PC-9 (cell line): Measurements from ENCODE around the gene ZNF212. TPM values are rescaled to one million over a fixed set of nuclear protein-coding genes. Genes with fewer than 3 reads are reported as not detected.

Experiments
- BruUV-seq: library from RNA; stranded (reverse); fragments of 400-500 nt; replicated peaks from 2 replicates; lab custom pipeline; 2021; lab: Mats Ljungman, UMichigan
- CTCF ChIA-PET: fragments of 300-600 bp; sonication (Branson Sonifier 250); formaldehyde crosslinking; loops from one replicate; lab custom pipeline; 2022; ENCODE audit warnings: antibody characterized with exemption; lab: Charles Lee
- POLR2A ChIA-PET: fragments of 300-600 bp; sonication (Branson Sonifier 250); formaldehyde crosslinking; loops from one replicate; lab custom pipeline; 2022; ENCODE audit warnings: antibody characterized with exemption; ENCODE audit not compliant: unreplicated experiment; lab: Charles Lee
- DNase-seq, 2 experiments: peaks; one replicate each; pipeline versions ENCODE4 v3.0.0 to v3.0.0-alpha.2; 2015 to 2022; ENCODE audit warnings: mixed read lengths in 1 of 2
- H2AFZ ChIP-seq: fragments of 200-600 bp; sonication (generic); 2 replicates; pipeline ENCODE4 v1.8.1; 2017; ENCODE audit warnings: antibody characterized with exemption
- H3F3A ChIP-seq: fragments of 200-600 bp; sonication (generic); 2 replicates; pipeline ENCODE4 v1.8.1; 2017; ENCODE audit warnings: antibody characterized with exemption, mild to moderate bottlenecking, low read depth; ENCODE audit not compliant: insufficient read depth
- H3K27ac ChIP-seq: fragments of 200-600 bp; sonication (generic); 2 replicates; pipeline ENCODE4 v1.6.1; 2016; ENCODE audit warnings: mixed run types
- H3K27me3 ChIP-seq: fragments of 200-600 bp; sonication (generic); 2 replicates; pipeline ENCODE4 v1.6.1; 2016; ENCODE audit warnings: low read depth, mixed run types; ENCODE audit not compliant: insufficient read depth
- H3K36me3 ChIP-seq: fragments of 200-600 bp; sonication (generic); 2 replicates; pipeline ENCODE4 v1.6.1; 2016; ENCODE audit warnings: low read depth, mixed run types
- H3K4me1 ChIP-seq: fragments of 200-600 bp; sonication (generic); replicated peaks from 2 replicates; pipeline ENCODE4 v1.6.1; 2016; ENCODE audit warnings: mixed run types; ENCODE audit not compliant: insufficient read depth
- H3K4me2 ChIP-seq: fragments of 200-600 bp; sonication (generic); 2 replicates; pipeline ENCODE4 v1.6.1; 2017; ENCODE audit warnings: mixed run types
- H3K4me3 ChIP-seq: fragments of 200-600 bp; sonication (generic); 2 replicates; pipeline ENCODE4 v1.6.1; 2016; ENCODE audit warnings: mixed run types
- H3K79me2 ChIP-seq: fragments of 200-600 bp; sonication (generic); 2 replicates; pipeline ENCODE4 v1.6.1; 2017; ENCODE audit warnings: low read depth, mixed run types
- H3K9me2 ChIP-seq: fragments of 200-600 bp; sonication (generic); 2 replicates; pipeline ENCODE4 v1.8.1; 2017; ENCODE audit warnings: mild to moderate bottlenecking; ENCODE audit not compliant: insufficient read depth
- H3K9me3 ChIP-seq: fragments of 200-600 bp; sonication (generic); 2 replicates; pipeline ENCODE4 v1.8.1; 2016; ENCODE audit warnings: low read depth; ENCODE audit not compliant: insufficient read depth
- H4K20me1 ChIP-seq: fragments of 200-600 bp; sonication (generic); 2 replicates; pipeline ENCODE4 v1.8.1; 2017; ENCODE audit not compliant: insufficient read depth
- CTCF ChIP-seq: fragments of 200-600 bp; sonication (generic); conservative IDR thresholded peaks from 2 replicates; pipeline ENCODE4 v1.6.1; 2017; ENCODE audit warnings: mixed run types, antibody characterized with exemption, mild to moderate bottlenecking, moderate library complexity
- EZH2 ChIP-seq: fragments of 200-600 bp; sonication (generic); IDR thresholded peaks from 2 replicates; pipeline ENCODE4 v1.8.0; 2017; ENCODE audit warnings: antibody characterized with exemption, low read depth
- intact Hi-C: fragments of 100-400 bp; cut with micrococcal nuclease; formaldehyde crosslinking; loops from one replicate; pipeline ENCODE4 v1.10.0; 2022; ENCODE audit not compliant: unreplicated experiment
- total RNA-seq: library from RNA; stranded (reverse); gene quantifications from 2 replicates; pipeline ENCODE4 v1.2.3, GENCODE V29; 2021

The ZNF212 gene
- total RNA-seq, 1 experiment from 2014 or later: 16.9 TPM

- Histone ChIP-seq H3K79me2 (no peaks in the 10 kb centered on the region), H4K20me1 (no peaks in the 10 kb centered on the region; the same call in 1 of the 2 replicates), H3K4me1 (peaks cover 25% of the 10 kb centered on the region), H3K4me3 (peak overlapping the region; percentile 62), H2AFZ (peak overlapping the region; percentile 73), H3K9me3 (no peaks in the 10 kb centered on the region), H3K27me3 (no peaks in the 10 kb centered on the region), H3F3A (peaks cover 27% of the 10 kb centered on the region), H3K9me2 (no peaks in the 10 kb centered on the region), H3K27ac (no peak overlapping the region), H3K36me3 (no peaks in the 10 kb centered on the region), H3K4me2 (peak overlapping the region; percentile 95)
- ChIA-PET CTCF (interaction anchor here (0.7 to 1.2 kb wide), 4 partner anchors 23 to 314 kb away, joined by 3 to 10 read pairs (median 4); partner anchors contain the start of genes ZNF282, ZNF425 and ZNF783), POLR2A (interaction anchor here (0.5 to 0.9 kb wide), 5 partner anchors 10 to 138 kb away, joined by 3 to 7 read pairs (median 4); partner anchors contain the start of gene ZNF783)
- BruUV-seq: no TSS peak
- intact Hi-C loops: loop anchor here (1.0 to 2.0 kb wide), 4 partner anchors 90 to 194 kb away; partner anchors contain the start of genes ZNF282, ZNF425 and ZNF786
- DNase-seq: peak; percentile 90 to 100
- TF ChIP-seq EZH2: no peak
- TF ChIP-seq CTCF: no peak
These were observed 45.6 kb downstream of the ZNF212 start for GRCh38 chr7:149284850-149285585.

- POLR2A ChIA-PET: interaction anchor here (0.5 to 0.6 kb wide), 2 partner anchors 24 to 139 kb away, joined by 3 to 7 read pairs; no protein-coding TSS in a partner anchor
- Histone ChIP-seq H3K36me3 (no peaks in the 10 kb centered on the region), H3K9me2 (no peaks in the 10 kb centered on the region), H3F3A (peaks cover 27% of the 10 kb centered on the region), H3K4me2 (peak overlapping the region; percentile 95), H2AFZ (peak overlapping the region; percentile 73), H4K20me1 (no peaks in the 10 kb centered on the region; the same call in 1 of the 2 replicates), H3K9me3 (no peaks in the 10 kb centered on the region), H3K4me3 (peak overlapping the region; percentile 62), H3K4me1 (peaks cover 25% of the 10 kb centered on the region), H3K27ac (no peak overlapping the region), H3K27me3 (no peaks in the 10 kb centered on the region), H3K79me2 (no peaks in the 10 kb centered on the region)
- BruUV-seq: no TSS peak
- peak in 1 of 2 experiments; percentile 39 for DNase-seq
- no peak for TF ChIP-seq CTCF
- CTCF ChIA-PET: interaction anchor here (0.7 to 1.2 kb wide), 4 partner anchors 24 to 313 kb away, joined by 3 to 10 read pairs (median 4); partner anchors contain the start of genes ZNF282, ZNF425 and ZNF783
- intact Hi-C loops: loop anchor here (1.0 to 2.0 kb wide), 4 partner anchors 91 to 195 kb away; partner anchors contain the start of genes ZNF282, ZNF425 and ZNF786
These were observed 46.2 kb downstream of the ZNF212 start for GRCh38 chr7:149285603-149286002.

DNA sequence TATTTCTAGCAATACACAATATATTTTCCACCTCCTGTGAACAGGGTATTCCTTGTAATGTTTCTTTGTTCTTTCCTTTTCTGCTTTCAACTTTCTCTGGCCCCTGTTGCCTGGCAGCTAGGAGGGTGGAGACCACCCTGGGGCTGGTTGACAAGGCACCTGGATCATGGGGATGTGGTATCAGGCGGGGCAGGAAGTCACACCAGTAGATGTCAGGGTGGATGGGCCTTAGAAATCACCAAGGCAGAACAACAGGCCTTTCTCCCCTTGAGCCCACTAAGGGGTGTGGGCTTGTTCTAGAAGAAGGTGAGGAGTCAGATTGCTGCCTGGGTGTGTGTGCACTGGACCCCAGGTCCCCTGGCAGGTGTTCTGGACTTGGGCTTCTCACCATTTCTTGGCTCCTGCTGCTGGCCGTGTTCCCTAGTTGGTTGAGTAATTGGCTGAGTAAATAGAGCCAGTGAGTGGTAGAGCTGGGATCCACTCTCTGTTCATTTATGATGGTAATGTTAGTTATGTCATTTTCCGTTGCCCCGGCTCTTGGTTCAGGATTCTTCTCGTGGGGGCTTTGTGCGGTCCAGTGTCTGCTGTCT lies 47.5 kb downstream of the ZNF212 start:
- no TSS peak for BruUV-seq
- ChIA-PET POLR2A (no interaction called here), CTCF (no interaction called here)
- H3K9me3 ChIP-seq: no peaks in the 10 kb centered on the region
- H3K4me3 ChIP-seq: no peak overlapping the region
- TF ChIP-seq EZH2 (no peak), CTCF (no peak)
- peaks cover 25% of the 10 kb centered on the region for H3K4me1 ChIP-seq
- H3F3A ChIP-seq: peaks cover 27% of the 10 kb centered on the region
- H3K79me2 ChIP-seq: no peaks in the 10 kb centered on the region
- peak in 1 of 2 experiments; percentile 49 for DNase-seq
- intact Hi-C loops: no loop called here
- H4K20me1 ChIP-seq: no peaks in the 10 kb centered on the region; the same call in 1 of the 2 replicates
- no peaks in the 10 kb centered on the region for H3K27me3 ChIP-seq
- H3K9me2 ChIP-seq: no peaks in the 10 kb centered on the region
- peak overlapping the region; percentile 1; the same call in 1 of the 2 replicates for H3K4me2 ChIP-seq
- no peaks in the 10 kb centered on the region for H3K36me3 ChIP-seq
- H2AFZ ChIP-seq: no peak overlapping the region
- no peak overlapping the region for H3K27ac ChIP-seq
